ENCODE measurements around the gene GLYATL1B.

- TF ChIP-seq SUZ12 (IDR thresholded peaks at IDR 0.05; ENCODE audit: extremely low read depth, insufficient read depth, insufficient read length) (no peak), YY1 (IDR thresholded peaks at IDR 0.05; ENCODE audit: insufficient read depth, insufficient read length) (no peak)
These were observed 49.7 kb downstream of the GLYATL1B start for GRCh38 chr11:59135648-59136461.

Data from NT2/D1 (cell line).